Renal pelvis (tissue), 3 donors: ENCODE results near the gene TMEM191C. TPM values are rescaled to one million over a fixed set of nuclear protein-coding genes. Genes with fewer than 3 reads are reported as not detected.

ENCODE experiments used
- polyA plus RNA-seq, 3 donors: library from polyadenylated mRNA; unstranded; fragments of 120-200 nt; gene quantifications; one replicate each; pipeline ENCODE4 v1.2.1, GENCODE V29; 2013; ENCODE audit not compliant: insufficient read length in 3 of 3

TMEM191C gene
- polyA plus RNA-seq, 3 donors, result 1.8 to 2.3 (median 2.0) TPM

Other genes starting within 250 kb of the TMEM191C start
- under 1 TPM in 1 of 3 donors, not detected in 2; 0.07 TPM for gene RIMBP3B, start 83.6 kb upstream of the TMEM191C start, polyA plus RNA-seq
- gene HIC2, start 50.0 kb upstream of the TMEM191C start, polyA plus RNA-seq, result 10 to 100 TPM in 2 of 3 donors, 1 to 10 TPM in 1; 9.7 to 13.2 (median 11.4) TPM
- gene RIMBP3C, start 84.1 kb downstream of the TMEM191C start, polyA plus RNA-seq, result under 1 TPM; 0.36 to 0.47 (median 0.37) TPM
- 10 to 100 TPM; 52.3 to 60.0 (median 56.5) TPM for gene UBE2L3, start 100.3 kb downstream of the TMEM191C start, polyA plus RNA-seq
- gene YDJC, start 162.6 kb downstream of the TMEM191C start, polyA plus RNA-seq, result 10 to 100 TPM; 15.1 to 18.9 (median 18.6) TPM
- gene CCDC116, start 165.4 kb downstream of the TMEM191C start, polyA plus RNA-seq, result 1 to 10 TPM in 1 of 3 donors, under 1 TPM in 2; 0.41 to 1.2 (median 0.70) TPM
- 10 to 100 TPM; 20.9 to 27.5 (median 22.3) TPM for gene SDF2L1, start 174.9 kb downstream of the TMEM191C start, polyA plus RNA-seq
- 10 to 100 TPM; 40.6 to 50.5 (median 42.9) TPM for gene PPIL2, start 198.6 kb downstream of the TMEM191C start, polyA plus RNA-seq